Adipocyte (in vitro differentiated cells): ENCODE data around the gene MTF2.
"Not testable (repeated sequence)": the region's sequence is repeated elsewhere in the genome, so short reads cannot be mapped to it uniquely, and the experiment has no call there.

ENCODE experiments used
- DNase-seq: peaks from one replicate; pipeline ENCODE4 v3.0.0-alpha.2; 2015; ENCODE audit warnings: low read depth
- H3K27me3 ChIP-seq: replicated peaks from 2 replicates; pipeline ENCODE4 v1.7.0; 2013; ENCODE audit warnings: mild to moderate bottlenecking, low read length, moderate library complexity; ENCODE audit not compliant: control insufficient read depth, insufficient read depth
- H3K36me3 ChIP-seq: 2 replicates; pipeline ENCODE4 v1.7.0; 2013; ENCODE audit warnings: low read length, mild to moderate bottlenecking, moderate library complexity; ENCODE audit not compliant: control insufficient read depth, insufficient read depth, severe bottlenecking
- H3K4me1 ChIP-seq: 2 replicates; pipeline ENCODE4 v1.7.0; 2013; ENCODE audit warnings: mild to moderate bottlenecking, low read length, moderate library complexity; ENCODE audit not compliant: control insufficient read depth, insufficient read depth
- H3K4me3 ChIP-seq: 2 replicates; pipeline ENCODE4 v1.7.0; 2013; ENCODE audit warnings: mild to moderate bottlenecking, low read length, moderate library complexity
- H3K9ac ChIP-seq: 2 replicates; pipeline ENCODE4 v1.7.0; 2013; ENCODE audit warnings: mild to moderate bottlenecking, low read length, moderate library complexity
- H3K9me3 ChIP-seq: 2 replicates; pipeline ENCODE4 v1.7.0; 2013; ENCODE audit warnings: mild to moderate bottlenecking, low read length, moderate library complexity; ENCODE audit not compliant: control insufficient read depth

MTF2 gene

DNA sequence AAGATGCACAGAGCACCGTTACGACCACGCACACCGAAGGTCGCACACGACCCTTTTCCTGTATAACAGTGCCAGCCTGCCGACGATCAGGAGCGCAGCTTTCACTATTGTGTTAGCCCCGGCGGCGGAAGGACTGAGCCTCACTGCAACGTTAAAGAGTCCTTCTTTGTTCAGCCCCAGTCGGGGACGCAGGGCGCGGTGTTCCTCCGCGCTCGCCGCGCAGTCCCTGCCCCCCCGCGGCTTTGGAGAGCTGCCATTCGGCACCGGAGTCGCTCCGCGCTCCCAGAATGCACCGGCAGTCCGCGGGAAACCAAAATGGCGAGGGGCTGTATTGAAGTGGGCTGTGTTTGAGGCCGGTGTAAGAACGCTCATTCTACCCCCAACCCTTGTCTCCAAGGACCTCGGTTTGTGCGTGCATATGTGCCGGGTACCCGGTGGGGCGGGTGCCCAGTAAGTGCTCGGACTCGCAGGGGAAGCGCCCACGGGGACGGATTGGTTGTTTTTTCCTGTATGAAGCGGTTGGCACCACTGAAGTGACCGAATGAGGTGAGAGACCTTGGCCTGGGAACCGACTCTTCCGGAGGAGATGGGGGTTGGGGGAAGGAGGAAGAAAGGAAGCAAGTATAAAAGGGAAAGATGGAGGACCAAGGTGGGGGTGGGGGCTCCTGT lies at the start of gene MTF2:
MTF2 (plus strand) TSS at position 298 of the 669 bp plus-strand sequence; CDS start at position 542, 244 bp downstream.
- H3K27me3 ChIP-seq, result no peaks in the 10 kb centered on the region
- peak within 1 kb of the TSS; percentile 100 for H3K4me3 ChIP-seq

DNA sequence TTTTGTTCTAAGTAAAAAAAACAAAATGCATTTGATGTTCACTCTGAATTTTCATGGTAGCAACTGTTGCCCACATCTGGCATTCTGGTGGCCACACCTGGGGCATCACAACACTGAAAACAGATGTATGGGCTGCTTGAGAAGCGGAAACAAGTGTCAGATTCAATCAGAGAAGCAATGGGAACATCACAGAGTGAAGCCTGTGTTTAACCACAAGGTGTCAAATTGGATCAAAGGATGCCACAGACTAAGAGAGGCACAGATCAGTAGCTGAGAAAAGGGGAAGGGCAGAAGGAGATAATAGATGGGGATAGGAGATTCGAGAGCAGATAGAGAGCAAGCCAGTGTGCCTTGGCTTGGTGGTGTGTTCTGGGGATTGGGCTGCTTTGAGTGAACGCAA lies 49.8 kb upstream of the MTF2 start:
- Histone ChIP-seq H3K4me1 (no peaks in the 10 kb centered on the region), H3K9me3 (no peaks in the 10 kb centered on the region), H3K9ac (no peak overlapping the region), H3K36me3 (no peaks in the 10 kb centered on the region), H3K4me3 (no peak overlapping the region), H3K27me3 (peaks cover 39% of the 10 kb centered on the region)
- no peak for DNase-seq

More for the DNA sequence above, at the start of gene MTF2:
- H3K36me3 ChIP-seq, result no peaks in the 10 kb centered on the region
- H3K4me1 ChIP-seq, result peaks cover 25% of the 10 kb centered on the region
- no peaks in the 10 kb centered on the region for H3K9me3 ChIP-seq
- peak within 1 kb of the TSS; percentile 92 for H3K9ac ChIP-seq
- DNase-seq, result peak; percentile 98

DNA sequence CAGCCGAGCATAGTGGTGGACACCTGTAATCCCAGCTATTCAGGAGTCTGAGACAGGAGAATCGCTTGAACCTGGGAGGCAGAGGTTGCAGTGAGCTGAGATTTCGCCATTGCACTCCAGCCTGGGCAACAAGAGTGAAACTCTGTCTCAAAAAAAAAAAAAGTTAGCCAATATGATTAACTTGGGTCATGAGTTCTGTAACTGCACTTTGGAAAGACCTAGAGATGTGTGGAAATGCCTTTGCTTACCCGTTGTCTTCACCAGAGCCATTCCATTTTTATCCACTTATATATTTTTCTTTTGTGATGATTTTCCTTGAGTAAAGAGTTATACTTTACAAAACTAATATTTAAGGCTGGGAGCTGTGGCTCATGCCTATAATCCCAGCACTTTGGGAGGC lies 48.9 kb upstream of the MTF2 start:
- H3K4me3 ChIP-seq, H3K9ac ChIP-seq, H3K4me1 ChIP-seq, H3K36me3 ChIP-seq, H3K9me3 ChIP-seq, DNase-seq: not testable (repeated sequence)
- H3K27me3 ChIP-seq, result peaks cover 34% of the 10 kb centered on the region

DNA sequence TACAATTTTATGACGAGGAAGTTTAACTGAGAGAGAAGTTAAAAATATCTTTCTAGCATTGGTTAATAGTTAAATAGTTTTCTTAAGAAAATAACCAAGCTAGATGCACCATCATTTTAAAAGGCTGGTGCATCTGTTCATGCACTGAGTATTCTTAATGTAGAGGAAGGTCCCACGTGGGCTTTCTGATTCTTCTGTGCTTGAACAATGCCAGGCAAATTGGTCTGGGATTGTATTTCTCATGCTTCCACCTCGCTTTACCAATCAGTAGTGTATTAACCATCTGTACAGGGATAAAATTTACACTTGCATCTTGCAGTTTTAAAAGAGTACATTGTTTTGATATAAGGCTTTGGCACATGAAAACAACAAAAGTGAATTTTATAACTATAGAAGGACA lies 47.4 kb upstream of the MTF2 start:
- DNase-seq, result no peak
- Histone ChIP-seq H3K4me3 (no peak overlapping the region), H3K27me3 (peaks cover 24% of the 10 kb centered on the region), H3K4me1 (no peaks in the 10 kb centered on the region), H3K36me3 (no peaks in the 10 kb centered on the region), H3K9me3 (no peaks in the 10 kb centered on the region), H3K9ac (no peak overlapping the region)

DNA sequence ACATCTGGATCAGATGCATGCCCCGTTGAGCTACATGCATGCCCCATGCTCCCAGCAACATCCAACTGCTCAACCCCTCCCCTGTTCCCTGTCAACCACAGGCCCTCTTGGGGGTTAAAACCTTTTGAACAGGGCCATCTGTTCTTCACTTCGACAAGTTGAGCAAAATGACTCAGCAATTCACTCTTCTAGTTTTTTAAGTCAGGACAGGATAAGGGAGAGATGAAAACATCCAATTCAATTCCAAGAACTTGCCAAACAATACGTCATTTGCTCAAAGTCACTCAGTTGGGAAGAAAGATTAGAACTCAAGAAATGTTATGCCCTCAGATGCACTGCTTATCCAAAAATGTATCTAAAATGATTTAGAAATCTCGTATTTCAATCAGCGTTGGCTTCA lies 46.1 kb upstream of the MTF2 start:
- H3K4me1 ChIP-seq, result no peaks in the 10 kb centered on the region
- no peak overlapping the region for H3K4me3 ChIP-seq
- H3K9ac ChIP-seq, result no peak overlapping the region
- DNase-seq, result no peak
- H3K36me3 ChIP-seq, result no peaks in the 10 kb centered on the region
- peaks cover 11% of the 10 kb centered on the region for H3K27me3 ChIP-seq
- H3K9me3 ChIP-seq, result no peaks in the 10 kb centered on the region

DNA sequence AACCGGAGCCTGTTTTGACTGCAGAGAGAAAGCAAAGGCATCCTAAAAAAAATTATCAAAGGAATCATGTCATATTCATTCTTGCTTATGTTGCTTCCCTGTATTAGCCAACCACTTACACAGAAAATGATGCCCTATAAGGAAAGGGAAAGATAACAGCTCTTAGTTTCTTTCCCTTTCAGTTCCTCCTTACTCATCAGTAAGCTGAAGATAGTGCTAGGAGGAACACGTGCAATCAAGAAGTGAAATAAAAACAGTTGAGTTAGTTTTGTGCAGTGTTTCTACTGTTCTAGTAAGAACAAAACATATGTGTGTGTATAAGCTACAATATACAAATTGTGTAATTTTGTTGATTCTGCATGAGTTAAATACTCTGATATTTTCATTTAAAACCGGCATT lies 45.3 kb upstream of the MTF2 start:
- no peak for DNase-seq
- Histone ChIP-seq H3K9ac (no peak overlapping the region), H3K27me3 (peaks cover 6% of the 10 kb centered on the region), H3K36me3 (no peaks in the 10 kb centered on the region), H3K9me3 (no peaks in the 10 kb centered on the region), H3K4me1 (no peaks in the 10 kb centered on the region), H3K4me3 (no peak overlapping the region)

DNA sequence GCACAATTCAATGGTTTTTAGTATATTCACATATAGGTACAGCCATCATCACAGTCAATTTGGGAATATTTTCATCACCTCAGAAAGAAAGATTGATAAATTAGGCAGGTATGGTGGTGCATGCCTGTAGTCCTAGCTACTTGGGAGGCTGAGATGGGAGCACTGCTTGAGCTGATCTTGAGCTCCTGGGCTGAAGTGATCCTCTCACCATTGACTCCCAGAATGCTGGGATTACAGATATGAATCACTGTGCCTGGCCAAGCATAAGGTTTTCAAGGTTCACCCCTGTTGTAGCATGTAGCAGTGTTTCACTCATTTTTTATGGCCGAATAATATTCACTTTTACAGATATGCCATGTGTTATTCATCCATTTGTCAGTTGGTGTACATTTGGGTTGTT lies 44.7 kb upstream of the MTF2 start:
- Histone ChIP-seq H3K36me3 (no peaks in the 10 kb centered on the region), H3K4me3 (no peak overlapping the region), H3K9me3 (no peaks in the 10 kb centered on the region), H3K27me3 (peaks cover under 1% of the 10 kb centered on the region), H3K4me1 (no peaks in the 10 kb centered on the region), H3K9ac (no peak overlapping the region)
- no peak for DNase-seq

DNA sequence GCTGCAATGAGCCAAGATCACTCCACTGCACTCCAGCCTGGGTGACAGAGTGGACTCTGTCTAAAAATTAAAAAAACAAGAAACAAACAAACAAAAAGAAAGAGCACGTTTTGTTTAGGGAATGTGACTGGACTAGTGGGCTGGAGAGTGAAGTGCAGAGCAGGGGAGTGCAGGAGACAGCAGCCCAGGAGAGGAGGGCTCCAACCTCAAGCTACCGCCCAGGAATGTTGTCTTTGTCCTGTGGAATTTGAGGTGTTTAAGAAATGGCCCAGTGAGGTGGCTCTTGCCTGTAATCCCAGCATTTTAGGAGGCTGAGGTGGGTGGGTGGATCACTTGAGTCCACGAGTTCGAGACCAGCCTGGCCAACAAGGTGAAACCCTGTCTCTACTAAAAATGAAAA lies 42.4 kb upstream of the MTF2 start:
- no peaks in the 10 kb centered on the region for H3K4me1 ChIP-seq
- H3K9me3 ChIP-seq, result no peaks in the 10 kb centered on the region
- no peaks in the 10 kb centered on the region for H3K36me3 ChIP-seq
- no peak overlapping the region for H3K9ac ChIP-seq
- H3K27me3 ChIP-seq, result no peaks in the 10 kb centered on the region
- DNase-seq, result no peak
- no peak overlapping the region for H3K4me3 ChIP-seq

DNA sequence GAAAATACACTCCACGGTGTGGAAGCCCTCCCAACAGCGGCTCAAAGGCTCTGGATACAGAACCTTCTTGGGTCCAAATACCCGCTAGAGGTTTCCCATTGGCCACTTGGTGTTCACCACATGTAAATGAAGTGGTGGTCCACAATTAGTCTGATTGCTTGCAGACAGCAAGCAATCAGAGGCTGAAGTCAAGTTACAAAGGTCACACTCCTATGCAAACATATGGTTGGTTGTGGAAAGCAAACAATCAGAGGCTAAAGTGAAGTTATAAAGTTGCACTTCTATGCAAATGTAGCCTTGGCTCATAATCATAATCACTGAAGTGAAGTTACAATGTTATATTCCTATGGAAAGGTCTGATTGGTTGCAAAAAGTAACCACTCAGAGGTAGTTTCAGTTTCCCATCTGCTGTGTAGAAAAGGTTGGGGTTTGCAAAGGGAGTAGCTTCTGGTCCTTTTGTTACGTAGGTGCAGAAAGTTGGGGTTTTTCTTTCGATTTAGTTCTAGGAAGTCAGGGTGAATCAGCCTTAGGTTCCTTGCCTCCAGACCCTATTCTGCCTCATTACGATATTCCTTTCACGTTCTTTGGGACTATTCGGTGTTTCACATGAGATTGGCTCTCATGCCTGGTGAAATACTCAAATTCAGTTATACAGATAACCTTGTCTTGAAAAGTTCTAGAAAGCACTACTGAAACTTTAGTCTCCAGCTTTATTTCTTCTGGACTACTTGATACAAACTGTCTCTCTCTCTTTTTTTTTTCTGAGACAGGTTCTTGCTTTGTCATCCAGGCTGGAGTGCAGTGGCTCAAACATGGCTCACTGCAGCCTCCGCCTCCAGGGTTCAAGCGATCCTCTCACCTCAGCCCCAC lies 36.7 kb upstream of the MTF2 start:
- H3K36me3 ChIP-seq, result no peaks in the 10 kb centered on the region

DNA sequence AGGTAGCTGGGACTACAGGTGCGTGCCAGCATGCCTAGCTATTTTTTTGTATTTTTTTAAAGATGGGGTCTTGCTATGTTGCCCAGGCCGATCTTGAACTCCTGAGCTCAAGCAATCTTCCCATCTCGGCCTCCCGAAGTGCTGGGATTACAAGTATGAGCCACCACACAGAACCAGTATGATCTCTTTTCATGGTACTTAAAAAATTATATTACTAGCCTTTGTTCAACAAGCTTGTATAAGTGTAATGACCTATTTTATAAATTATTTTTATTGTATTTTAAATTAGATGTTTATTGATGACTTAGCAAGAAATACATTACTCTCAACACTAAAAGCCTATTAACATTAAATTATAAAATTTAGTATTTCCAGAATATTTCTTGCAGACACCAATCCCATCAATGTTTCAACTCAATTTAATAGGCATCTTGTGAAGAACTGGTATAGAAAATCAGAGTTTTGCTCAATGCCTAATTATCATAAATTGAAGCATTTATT lies 36.0 kb upstream of the MTF2 start:
- Histone ChIP-seq H3K27me3 (no peaks in the 10 kb centered on the region), H3K4me1 (no peaks in the 10 kb centered on the region), H3K9ac (no peak overlapping the region), H3K4me3 (no peak overlapping the region), H3K9me3 (no peaks in the 10 kb centered on the region), H3K36me3 (no peaks in the 10 kb centered on the region)
- no peak for DNase-seq

More for the DNA sequence above, 36.7 kb upstream of the MTF2 start:
- no peaks in the 10 kb centered on the region for H3K27me3 ChIP-seq
- no peak for DNase-seq
- no peaks in the 10 kb centered on the region for H3K9me3 ChIP-seq
- H3K4me1 ChIP-seq, result no peaks in the 10 kb centered on the region
- H3K9ac ChIP-seq, result no peak overlapping the region
- no peak overlapping the region for H3K4me3 ChIP-seq

DNA sequence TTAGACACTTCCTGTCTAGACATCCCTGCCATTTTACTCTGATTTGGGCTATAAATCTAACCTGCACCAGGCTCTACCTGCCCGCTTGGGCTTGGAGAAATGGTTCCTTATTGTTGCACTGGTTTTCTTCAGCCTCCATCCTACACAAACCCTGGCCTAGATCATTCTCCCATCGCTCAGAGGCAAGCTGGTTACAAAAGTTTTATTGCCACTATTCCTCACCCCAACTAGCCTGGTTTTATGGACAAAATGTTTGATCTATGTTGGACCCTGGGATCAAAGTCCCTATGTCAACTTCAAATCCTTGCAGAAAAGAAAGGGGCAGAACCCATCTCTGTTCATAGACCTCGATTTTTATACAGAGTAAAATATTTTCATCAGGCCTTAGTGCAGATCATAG lies 31.5 kb upstream of the MTF2 start:
- no peaks in the 10 kb centered on the region for H3K36me3 ChIP-seq
- no peaks in the 10 kb centered on the region for H3K27me3 ChIP-seq
- no peaks in the 10 kb centered on the region for H3K9me3 ChIP-seq
- H3K4me1 ChIP-seq, result no peaks in the 10 kb centered on the region
- no peak for DNase-seq
- H3K9ac ChIP-seq, result no peak overlapping the region
- no peak overlapping the region for H3K4me3 ChIP-seq
